MM.1S (cell line): ENCODE data around the gene SLC9A5.

Source experiments
- CTCF ChIP-seq: fragments of 300-600 bp; sonication (generic); IDR thresholded peaks from 2 replicates; pipeline ENCODE4 v1.5.1; 2016; ENCODE audit warnings: antibody characterized with exemption, low read length, mixed read lengths
- EZH2 ChIP-seq: fragments of 300-600 bp; sonication (generic); optimal IDR thresholded peaks from 2 replicates; pipeline ENCODE3; 2017; ENCODE audit warnings: low read depth, mild to moderate bottlenecking, antibody characterized with exemption, low read length, mixed read lengths

- TF ChIP-seq CTCF (no peak), EZH2 (no peak)
Measured at GRCh38 chr16:67275321-67275720, 26.5 kb downstream of the SLC9A5 start.
